Measurements from ENCODE around the gene GNG7. TPM values are rescaled to one million over a fixed set of nuclear protein-coding genes. Genes with fewer than 3 reads are reported as not detected.

The GNG7 gene
- polyA plus RNA-seq, 4 donors, result 5.3 to 7.1 (median 5.5) TPM

- no peak for DNase-seq (ENCODE audit: low read depth in 4 of 4, low spot score in 3 of 4)
These were observed 25.1 kb upstream of the GNG7 start for GRCh38 chr19:2727640-2727944.

DNA sequence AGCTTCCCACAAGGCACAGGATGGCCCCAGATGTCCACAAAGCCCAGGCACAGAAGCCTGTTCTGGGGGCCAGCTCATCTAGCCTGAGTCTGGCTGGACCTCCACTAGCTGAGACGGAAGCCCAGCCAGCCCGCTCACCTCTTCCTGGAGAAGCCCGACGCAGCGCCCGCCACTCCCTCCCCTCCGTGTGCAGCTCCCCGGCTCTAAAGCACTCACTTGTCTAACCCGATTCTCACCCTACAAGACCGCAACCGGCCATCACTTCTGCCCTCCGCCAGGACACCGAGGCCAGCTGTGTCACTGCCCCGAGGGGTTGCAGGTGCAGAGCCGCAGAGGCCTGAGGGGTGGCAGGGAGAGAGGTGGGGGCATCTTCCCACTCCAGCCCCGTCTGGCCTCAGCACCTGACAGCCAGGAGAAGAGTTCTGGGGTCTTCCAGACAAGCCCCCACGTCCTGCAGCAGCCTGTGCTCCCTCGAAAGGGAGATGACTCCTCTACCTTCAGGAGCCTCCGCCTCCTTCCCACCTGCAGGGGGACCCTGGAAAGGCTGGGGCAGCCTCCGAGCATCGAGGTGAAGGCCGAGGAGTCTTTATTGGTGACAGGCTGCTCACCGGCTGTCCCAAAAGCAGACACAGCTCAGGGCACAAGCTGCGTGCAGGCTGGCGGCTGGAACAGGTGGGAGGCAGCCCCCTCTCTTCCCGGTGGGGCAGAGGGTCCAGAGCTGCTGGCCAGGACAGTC, 24.6 kb upstream of the GNG7 start:
- no peak for DNase-seq (ENCODE audit: low read depth in 4 of 4, low spot score in 3 of 4)

GRCh38 chr19:2726160-2726855, 23.8 kb upstream of the GNG7 start:
- DNase-seq (ENCODE audit: low read depth in 4 of 4, low spot score in 3 of 4), result no peak

DNA sequence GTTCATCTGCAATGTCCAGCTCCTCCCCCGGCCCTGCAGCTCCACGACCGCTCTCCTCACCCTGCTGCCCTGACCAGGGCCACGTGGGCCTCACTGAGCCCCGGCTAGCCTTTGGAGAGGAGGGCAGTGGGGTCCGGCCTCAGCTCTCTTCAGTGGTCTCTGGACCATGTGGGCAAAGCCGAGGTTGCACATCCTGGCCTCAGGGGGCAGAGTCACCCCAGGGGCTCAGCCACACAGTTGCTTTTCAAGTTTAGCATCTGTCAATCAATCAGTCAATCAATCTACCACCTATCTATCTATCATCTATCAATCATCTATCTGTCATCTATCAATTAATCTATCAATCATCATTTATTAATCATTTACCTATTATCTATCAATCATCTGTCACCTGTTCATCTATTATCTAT, 21.7 kb upstream of the GNG7 start:
- no peak for DNase-seq (ENCODE audit: low read depth in 4 of 4, low spot score in 3 of 4)

DNA sequence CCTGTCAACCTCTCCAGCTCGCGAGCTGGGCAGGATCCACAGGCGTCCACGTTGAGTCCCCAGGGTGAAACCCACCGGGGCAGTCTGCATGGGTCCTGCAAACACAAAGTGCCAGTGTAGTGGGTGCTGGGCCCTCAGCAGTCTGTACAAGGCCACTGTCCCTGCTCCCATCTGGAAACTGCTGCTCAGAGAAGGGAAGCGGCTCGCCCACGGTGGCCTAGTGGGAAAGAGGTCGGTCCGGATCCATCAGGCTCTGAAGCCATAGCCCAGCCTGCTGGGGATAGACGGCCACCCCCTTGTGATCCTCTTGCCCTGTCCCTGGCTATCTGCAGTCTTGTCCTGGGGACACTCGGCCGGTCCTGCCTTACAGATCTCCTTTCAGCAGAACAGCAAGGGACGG, 21.3 kb upstream of the GNG7 start:
- no peak for DNase-seq (ENCODE audit: low read depth in 4 of 4, low spot score in 3 of 4)

DNA sequence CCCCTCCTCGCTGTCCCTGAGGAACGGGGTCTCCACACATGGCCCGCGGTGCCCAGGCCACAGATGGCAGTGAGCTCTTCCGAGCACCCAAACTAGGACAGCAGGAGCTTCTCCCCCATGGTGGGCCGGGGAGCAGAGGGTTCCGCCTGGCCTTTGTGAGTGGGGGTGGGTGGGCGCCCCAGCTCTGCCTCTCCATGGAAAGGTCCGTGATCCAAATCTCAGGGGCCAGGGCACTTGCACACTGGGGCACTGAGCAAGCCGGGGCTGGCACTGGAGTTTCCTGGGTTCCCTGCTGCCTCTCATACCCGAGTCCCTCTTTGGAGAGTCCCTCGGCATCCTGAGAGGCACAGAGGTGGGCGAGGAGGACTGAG, 20.8 kb upstream of the GNG7 start:
- no peak for DNase-seq (ENCODE audit: low read depth in 4 of 4, low spot score in 3 of 4)

- no peak for DNase-seq (ENCODE audit: low read depth in 4 of 4, low spot score in 3 of 4)
These were observed 20.2 kb upstream of the GNG7 start for GRCh38 chr19:2722541-2723344.

- DNase-seq (ENCODE audit: low read depth in 4 of 4, low spot score in 3 of 4), result no peak
These were observed 19.4 kb upstream of the GNG7 start for GRCh38 chr19:2721570-2722540.

- no peak for DNase-seq (ENCODE audit: low read depth in 4 of 4, low spot score in 3 of 4)
These were observed 18.5 kb upstream of the GNG7 start, which contains the start of gene DIRAS1 for GRCh38 chr19:2720777-2721569. Gene DIRAS1, minus strand, starts transcription at chr19:2721372. Its CDS starts 3,566 bp downstream, at chr19:2717806.

- DNase-seq (ENCODE audit: low read depth in 4 of 4, low spot score in 3 of 4), result no peak
These were observed 17.7 kb upstream of the GNG7 start for GRCh38 chr19:2719920-2720776.

- DNase-seq (ENCODE audit: low read depth in 4 of 4, low spot score in 3 of 4), result no peak
These were observed 16.8 kb upstream of the GNG7 start for GRCh38 chr19:2719232-2719735.

GRCh38 chr19:2717638-2718541, 15.4 kb upstream of the GNG7 start:
- DNase-seq (ENCODE audit: low read depth in 4 of 4, low spot score in 3 of 4), result no peak

DNA sequence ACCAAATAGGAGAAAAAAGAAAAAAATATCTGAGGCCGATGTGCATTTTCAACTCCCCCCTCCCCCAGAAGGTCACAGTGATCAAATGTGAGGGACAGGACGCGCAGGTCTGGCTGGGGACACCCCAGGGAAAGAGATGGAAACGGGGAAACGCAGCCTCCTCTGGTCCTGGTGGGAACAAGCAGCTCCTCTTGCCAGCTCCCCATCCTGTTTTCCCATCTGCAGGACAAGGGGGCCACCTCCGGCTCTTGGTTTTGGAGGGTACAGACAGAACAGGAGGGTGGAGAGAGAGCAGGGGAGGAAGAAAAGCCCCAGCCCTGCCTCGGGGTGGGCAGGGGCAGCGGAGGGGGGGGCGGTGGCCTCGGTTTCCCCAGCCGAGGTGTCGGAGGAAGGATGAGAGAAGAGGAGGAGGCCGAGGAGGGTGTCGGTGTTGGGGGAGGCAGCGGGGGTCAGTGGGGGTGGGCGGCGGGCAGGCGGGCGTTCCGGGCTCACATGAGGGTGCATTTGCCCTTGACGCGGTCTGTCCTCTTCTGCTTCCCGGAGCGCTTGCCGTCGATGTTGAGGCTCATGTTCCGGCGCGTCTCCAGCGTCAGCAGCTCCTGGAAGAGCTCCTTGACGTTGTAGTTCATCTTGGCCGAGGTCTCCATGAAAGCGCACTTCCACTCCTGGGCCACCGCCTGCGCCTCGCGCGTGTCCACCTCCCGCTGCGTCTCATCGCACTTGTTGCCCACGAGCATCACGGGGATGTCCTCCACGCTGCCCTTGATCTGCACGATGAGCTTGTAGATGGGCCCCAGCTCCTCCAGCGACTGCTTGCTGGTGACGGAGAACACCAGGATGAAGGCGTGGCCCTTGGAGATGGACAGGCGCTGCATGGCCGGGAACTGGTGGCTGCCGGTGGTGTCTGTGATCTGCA, 14.5 kb upstream of the GNG7 start:
- DNase-seq (ENCODE audit: low read depth in 4 of 4, low spot score in 3 of 4), result no peak

- DNase-seq (ENCODE audit: low read depth in 4 of 4, low spot score in 3 of 4), result no peak
These were observed 13.8 kb upstream of the GNG7 start for GRCh38 chr19:2716275-2716650.

- DNase-seq (ENCODE audit: low read depth in 4 of 4, low spot score in 3 of 4), result no peak
These were observed 13.2 kb upstream of the GNG7 start for GRCh38 chr19:2715470-2716274.
